GM12875 (cell line): ENCODE data around the gene GNB1.
"Not testable (repeated sequence)": the region's sequence is repeated elsewhere in the genome, so short reads cannot be mapped to it uniquely, and the experiment has no call there.

Experiments
- H3K4me3 ChIP-seq: one replicate; pipeline ENCODE4 v1.5.1; 2011; ENCODE audit warnings: low read depth, low read length, control low read depth

The GNB1 gene

GRCh38 chr1:1737675-1738590 lies 153.0 kb downstream of the GNB1 start:
- not testable (repeated sequence) for H3K4me3 ChIP-seq
